Islet of Langerhans (tissue), 1 donor: ENCODE data around the gene GTF2H2C.
"Not testable (repeated sequence)": the region's sequence is repeated elsewhere in the genome, so short reads cannot be mapped to it uniquely, and the experiment has no call there.

Source experiments
- FAIRE-seq: peaks from one replicate; lab custom pipeline; 2011; peaks lifted over from hg19 to GRCh38; lab: Jason Lieb, UNC

The GTF2H2C gene

DNA sequence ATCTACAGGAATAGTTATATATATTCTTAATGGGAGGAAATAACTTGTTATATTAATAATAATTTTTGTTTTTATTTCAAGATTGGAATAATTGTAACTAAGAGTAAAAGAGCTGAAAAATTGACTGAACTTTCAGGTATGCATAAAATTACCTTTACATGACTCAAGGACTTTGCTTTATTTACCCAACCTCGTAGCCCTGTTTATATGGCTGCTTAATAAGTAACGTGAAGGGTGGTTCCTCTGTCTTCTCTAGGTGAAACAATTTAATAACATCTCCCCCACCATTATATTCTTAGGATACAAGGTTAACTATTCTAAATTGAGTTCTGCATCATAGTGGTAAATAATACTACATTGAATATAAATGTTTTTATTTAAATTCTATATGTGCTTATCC is 8.1 kb downstream of the GTF2H2C start:
- FAIRE-seq, result not testable (repeated sequence)

DNA sequence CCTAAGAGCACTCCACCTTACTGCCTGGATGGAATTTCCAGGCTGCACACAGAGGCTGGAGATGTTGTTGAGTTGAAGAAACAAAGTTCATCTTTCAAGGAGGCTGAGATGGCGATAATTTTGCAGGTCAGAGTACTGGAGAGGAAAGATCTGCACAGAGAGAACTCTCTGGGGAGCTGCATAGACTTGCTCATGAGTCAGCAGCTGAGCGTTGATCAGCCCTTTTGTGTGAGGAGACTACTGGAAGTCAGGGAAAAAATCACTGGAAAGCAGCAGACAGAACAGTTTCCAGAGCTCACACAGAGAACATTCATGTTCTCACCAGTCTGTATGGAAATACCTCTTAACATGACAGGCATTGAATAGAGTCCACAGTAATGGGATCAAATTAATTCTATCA is 23.4 kb downstream of the GTF2H2C start:
- not testable (repeated sequence) for FAIRE-seq

DNA sequence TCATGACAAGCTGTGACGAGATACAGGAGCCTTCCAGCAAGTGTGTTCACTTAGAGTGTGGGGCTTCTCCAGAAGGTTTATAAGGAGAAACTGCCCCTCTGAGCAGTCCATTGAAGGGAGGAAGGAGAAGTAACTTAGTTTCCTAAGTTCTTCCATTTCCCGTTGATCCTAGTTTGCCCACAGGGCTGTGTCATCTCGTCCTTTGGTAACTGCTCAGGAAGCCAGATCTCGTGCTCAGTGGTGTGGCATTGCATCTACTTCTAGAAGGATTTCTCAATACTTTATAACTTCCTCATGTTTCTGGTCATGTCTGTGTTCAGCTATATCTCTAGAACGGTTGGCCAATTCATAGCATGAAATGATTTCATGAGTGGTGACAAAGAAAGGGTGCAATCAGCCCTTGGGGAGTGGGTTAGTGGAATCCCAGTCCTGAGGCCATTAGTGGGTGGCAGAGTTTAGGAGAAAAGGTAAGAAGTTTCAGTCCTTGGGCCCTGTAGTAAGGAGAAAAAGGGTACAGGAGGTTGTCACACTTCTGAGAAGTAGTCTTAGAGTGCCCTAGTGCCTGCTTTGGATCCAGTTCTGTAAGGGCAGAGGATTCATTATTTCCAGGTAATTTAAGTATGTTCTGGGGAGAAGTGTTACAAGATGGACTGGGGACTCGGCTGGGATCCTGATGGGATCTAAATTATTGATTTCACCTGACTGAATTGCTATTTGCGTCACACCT is 36.3 kb downstream of the GTF2H2C start:
- not testable (repeated sequence) for FAIRE-seq

DNA sequence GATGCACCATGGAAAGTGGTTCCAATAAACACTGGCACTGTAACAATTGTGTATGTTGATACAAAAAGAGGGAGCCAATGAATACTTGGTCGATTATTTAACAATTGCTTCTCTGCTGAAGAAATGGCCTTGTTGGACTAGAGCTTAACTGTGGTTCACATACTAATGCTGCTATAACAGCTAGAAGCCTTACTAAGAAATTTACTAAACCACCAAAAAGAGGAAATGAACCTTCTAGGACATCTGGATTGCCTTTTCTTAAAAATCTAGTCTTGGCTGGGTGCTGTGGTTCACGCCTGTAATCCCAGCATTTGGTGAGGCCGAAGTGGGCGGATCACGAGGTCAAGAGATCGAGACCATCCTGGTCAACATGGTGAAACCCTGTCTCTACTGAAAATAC is 42.0 kb downstream of the GTF2H2C start:
- not testable (repeated sequence) for FAIRE-seq

DNA sequence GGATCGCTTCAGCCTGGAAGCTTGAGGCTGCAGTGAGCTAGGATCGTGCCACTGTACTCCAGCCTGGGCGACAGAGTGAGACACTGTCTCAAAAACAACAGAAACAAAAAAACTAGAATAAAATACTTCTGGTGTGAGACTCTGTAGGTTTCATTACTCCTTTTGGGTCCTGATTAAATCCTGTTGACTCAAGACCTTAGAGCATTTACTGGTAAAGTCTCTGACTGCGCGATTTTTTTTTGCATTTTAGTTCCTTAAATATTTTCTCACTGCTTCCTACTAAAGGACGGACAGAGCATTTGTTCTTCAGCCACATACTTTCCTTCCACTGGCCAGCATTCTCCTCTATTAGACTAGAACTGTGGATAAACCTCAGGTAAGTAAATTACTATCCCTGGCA is 46.8 kb downstream of the GTF2H2C start:
- FAIRE-seq, result not testable (repeated sequence)

DNA sequence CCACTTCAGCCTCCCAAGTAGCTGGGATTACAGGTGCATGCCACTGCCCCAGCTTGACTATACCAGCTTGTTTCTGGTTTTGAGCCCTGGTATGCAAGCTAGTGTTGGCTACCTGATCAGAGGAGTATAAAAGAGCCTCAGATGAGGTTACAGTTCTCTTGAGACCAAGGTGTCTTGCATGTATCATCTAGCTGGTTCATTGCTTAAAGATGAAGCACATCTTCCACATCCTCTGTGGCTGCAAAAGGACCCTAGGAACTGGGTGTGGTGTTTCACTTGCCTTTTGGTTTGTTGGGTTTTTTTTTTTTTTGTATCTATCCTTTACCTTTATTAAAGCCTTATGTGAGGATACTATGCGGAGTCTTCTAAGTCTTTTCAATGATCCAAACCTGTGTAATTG is 47.8 kb downstream of the GTF2H2C start:
- FAIRE-seq, result not testable (repeated sequence)

DNA sequence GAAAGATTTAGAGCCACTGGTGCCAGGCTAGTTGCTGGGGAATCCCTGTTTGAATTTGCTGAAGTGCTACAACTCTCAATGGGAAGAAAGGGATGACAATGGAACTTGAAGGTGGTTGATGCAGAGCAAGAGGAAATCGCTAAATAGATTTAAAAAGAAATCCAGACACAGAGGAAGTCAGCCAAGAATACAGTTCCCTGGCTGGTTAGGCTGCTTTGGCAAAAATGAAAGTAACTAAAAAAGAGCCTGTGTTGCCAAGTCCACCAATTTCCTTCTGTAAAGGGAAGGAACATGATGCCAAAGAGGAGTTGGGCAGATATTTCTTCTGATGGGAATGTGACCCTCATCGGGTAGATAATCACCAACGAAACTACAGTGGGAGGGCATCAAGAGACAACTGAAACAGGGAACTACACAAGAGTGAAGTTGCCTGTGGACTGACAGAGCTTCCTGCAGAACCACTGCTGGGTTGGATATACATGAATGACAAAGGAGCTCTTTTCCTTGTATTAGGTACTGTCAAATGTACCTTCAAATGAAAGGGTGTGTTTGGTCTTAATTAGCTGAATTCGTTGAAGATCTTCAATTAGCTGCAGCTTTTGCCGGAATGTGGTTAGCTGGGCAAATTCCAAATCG is 49.0 kb downstream of the GTF2H2C start:
- FAIRE-seq, result not testable (repeated sequence)

DNA sequence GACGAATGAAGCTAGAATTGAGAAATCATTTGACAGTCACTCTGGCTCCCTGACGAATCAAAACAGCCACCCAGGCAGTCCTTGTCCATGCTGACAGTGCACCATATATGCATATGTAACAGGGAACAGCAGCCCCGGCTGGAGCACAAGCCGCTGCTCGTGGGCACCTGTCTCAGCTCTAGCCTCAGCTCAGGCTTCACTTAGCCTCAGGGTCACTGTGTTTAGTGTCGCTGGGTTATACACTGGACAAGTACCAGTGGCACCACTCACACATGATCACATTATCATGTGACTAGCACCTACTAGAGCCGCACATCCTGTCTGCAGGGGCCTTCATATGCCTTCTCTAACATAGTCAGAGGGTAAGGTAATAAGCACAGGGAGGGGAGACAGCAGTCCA is 54.9 kb downstream of the GTF2H2C start:
- not testable (repeated sequence) for FAIRE-seq

DNA sequence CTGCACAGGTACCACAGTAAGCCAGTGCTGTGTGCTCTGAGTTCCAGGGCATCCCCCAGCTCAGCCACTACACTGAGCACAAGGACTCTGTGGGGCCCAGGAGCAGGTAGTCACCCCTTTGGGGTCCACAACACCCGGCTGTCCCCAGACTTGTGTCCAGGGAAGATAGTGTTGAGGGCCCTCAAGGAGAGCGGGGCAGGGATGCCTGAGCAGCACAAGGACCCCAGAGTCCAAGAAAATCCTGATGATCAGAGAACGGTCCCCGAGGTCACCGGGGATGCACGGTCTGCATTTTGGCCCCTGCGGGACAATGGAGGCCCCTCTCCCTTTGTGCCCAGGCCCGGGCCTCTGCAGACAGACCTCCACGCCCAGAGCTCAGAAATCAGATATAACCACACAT is 71.9 kb downstream of the GTF2H2C start:
- FAIRE-seq, result not testable (repeated sequence)
